Measurements from ENCODE around the gene CES1.
"Not testable (repeated sequence)": the region's sequence is repeated elsewhere in the genome, so short reads cannot be mapped to it uniquely, and the experiment has no call there.

Gene CES1

DNA sequence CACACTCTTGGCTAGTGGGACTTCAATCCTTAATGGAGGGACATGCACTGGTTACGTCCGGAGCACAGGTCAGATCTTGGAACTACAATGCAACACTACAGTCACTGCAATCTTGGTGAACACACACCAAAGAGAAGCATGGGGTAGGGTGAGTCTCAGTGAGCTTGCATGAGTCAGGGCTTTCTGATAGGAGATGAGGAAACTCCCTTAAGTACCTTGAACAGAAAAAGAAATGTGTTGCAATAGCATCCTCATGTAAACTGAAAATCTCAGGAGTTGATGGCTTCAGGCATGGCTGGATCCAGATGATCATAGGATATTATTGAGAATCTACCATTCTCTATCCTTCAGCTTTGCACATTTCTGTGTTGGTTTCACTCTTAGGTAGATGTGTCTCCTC is 54.1 kb downstream of the CES1 start:
- no peak overlapping the region for H3K4me3 ChIP-seq (ENCODE audit: low read depth, low read length)
- TF ChIP-seq, protein P1, sequence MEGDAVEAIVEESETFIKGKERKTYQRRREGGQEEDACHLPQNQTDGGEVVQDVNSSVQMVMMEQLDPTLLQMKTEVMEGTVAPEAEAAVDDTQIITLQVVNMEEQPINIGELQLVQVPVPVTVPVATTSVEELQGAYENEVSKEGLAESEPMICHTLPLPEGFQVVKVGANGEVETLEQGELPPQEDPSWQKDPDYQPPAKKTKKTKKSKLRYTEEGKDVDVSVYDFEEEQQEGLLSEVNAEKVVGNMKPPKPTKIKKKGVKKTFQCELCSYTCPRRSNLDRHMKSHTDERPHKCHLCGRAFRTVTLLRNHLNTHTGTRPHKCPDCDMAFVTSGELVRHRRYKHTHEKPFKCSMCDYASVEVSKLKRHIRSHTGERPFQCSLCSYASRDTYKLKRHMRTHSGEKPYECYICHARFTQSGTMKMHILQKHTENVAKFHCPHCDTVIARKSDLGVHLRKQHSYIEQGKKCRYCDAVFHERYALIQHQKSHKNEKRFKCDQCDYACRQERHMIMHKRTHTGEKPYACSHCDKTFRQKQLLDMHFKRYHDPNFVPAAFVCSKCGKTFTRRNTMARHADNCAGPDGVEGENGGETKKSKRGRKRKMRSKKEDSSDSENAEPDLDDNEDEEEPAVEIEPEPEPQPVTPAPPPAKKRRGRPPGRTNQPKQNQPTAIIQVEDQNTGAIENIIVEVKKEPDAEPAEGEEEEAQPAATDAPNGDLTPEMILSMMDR (IDR thresholded peaks at IDR 0.05; ENCODE audit: low read depth, low read length): no peak

- H3K4me3 ChIP-seq (ENCODE audit: low read depth, low read length): no peak overlapping the region
- TF ChIP-seq, protein P1 (IDR thresholded peaks at IDR 0.05; ENCODE audit: low read depth, low read length): no peak
These were observed 57.0 kb downstream of the CES1 start for GRCh38 chr16:55775857-55776256.

- no peak overlapping the region for H3K4me3 ChIP-seq (ENCODE audit: low read depth, low read length)
- TF ChIP-seq, protein P1 (IDR thresholded peaks at IDR 0.05; ENCODE audit: low read depth, low read length): no peak
These were observed 58.9 kb downstream of the CES1 start for GRCh38 chr16:55773859-55774549.

GRCh38 chr16:55765161-55765560 is 67.7 kb downstream of the CES1 start:
- TF ChIP-seq, protein P1 (IDR thresholded peaks at IDR 0.05; ENCODE audit: low read depth, low read length): no peak
- H3K4me3 ChIP-seq (ENCODE audit: low read depth, low read length): no peak overlapping the region

DNA sequence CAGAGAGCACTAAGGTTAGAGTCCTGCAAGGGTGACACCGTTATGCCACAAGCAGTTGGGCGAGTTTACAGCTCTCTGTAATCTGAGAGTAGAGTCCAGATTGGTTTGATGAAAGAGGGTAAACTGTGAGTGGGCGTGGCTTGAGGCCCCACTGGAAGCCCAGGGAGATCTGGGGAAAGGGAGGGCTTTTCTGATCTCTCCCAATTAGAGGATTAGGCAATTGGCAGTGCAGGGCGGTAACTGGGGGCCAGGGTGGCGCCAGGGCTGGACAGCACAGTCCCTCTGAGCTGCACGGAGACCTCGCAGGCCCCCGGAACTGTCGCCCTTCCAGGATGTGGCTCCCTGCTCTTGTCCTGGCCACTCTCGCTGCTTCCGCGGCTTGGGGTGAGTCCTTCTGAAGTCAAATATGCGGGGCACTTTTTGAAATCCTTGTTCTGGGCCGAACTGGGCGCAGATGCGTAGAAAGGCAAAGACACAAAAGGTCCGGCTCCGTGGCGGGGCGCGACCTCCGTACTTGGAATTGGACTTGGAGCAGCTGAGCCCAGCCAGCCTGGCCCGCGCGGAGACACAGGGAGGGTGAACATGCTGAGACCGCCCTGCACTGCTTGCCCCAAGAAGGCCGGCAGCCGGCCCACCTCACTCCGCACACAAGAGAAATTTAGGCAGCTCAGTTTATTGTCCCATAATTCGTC is 72.4 kb downstream of the CES1 start:
- H3K4me3 ChIP-seq (ENCODE audit: low read depth, low read length): no peak overlapping the region
- TF ChIP-seq, protein P1 (IDR thresholded peaks at IDR 0.05; ENCODE audit: low read depth, low read length): no peak

GRCh38 chr16:55759965-55760309 is 73.0 kb downstream of the CES1 start:
- H3K4me3 ChIP-seq (ENCODE audit: low read depth, low read length): not testable (repeated sequence)

- not testable (repeated sequence) for H3K4me3 ChIP-seq (ENCODE audit: low read depth, low read length)
These were observed 75.0 kb downstream of the CES1 start for GRCh38 chr16:55757595-55758527.

DNA sequence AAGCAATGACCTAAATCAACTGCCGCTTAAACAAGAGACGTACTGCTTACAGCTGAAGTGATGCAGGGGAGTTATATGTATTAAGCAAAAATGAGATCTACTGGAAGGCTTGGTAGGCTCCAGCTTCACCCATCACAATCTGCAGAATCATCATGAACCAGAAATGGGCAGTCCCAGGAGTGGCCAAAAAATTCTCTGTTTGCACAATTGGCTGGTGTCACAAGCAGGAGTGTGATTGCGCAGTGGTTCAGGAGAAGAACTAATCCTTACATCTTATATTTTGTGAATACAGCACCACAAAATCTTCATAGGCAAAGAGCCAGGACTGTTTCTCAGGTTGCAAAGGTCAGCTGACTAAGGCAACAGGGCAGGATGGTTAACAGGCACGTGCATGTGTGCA is 75.9 kb downstream of the CES1 start:
- no peak overlapping the region for H3K4me3 ChIP-seq (ENCODE audit: low read depth, low read length)
- TF ChIP-seq, protein P1 (IDR thresholded peaks at IDR 0.05; ENCODE audit: low read depth, low read length): no peak

Measured in WI38 (cell line).